HUES6 (cell line): Measurements from ENCODE around the gene TMCO1.
"Not testable (repeated sequence)": the region's sequence is repeated elsewhere in the genome, so short reads cannot be mapped to it uniquely, and the experiment has no call there.

Source experiments
- H3K27ac ChIP-seq: 2 replicates; pipeline ENCODE4 v1.7.0; 2013; ENCODE audit warnings: low read depth, mild to moderate bottlenecking, low read length, inconsistent platforms
- H3K27me3 ChIP-seq: 2 replicates; pipeline ENCODE4 v1.6.1; 2013; ENCODE audit warnings: low read length; ENCODE audit not compliant: control insufficient read depth, insufficient read depth
- H3K36me3 ChIP-seq: 2 replicates; pipeline ENCODE4 v1.6.1; 2013; ENCODE audit warnings: low read length; ENCODE audit not compliant: control insufficient read depth, insufficient read depth
- H3K4me1 ChIP-seq: 2 replicates; pipeline ENCODE4 v1.6.1; 2013; ENCODE audit warnings: low read length; ENCODE audit not compliant: control insufficient read depth, insufficient read depth
- H3K4me3 ChIP-seq: 2 replicates; pipeline ENCODE4 v1.5.1; 2013; ENCODE audit warnings: low read depth, low read length
- H3K9ac ChIP-seq: one replicate; pipeline ENCODE4 v1.6.1; 2013; ENCODE audit warnings: mild to moderate bottlenecking, low read length
- H3K9me3 ChIP-seq: 2 replicates; pipeline ENCODE4 v1.6.1; 2013; ENCODE audit warnings: low read depth, low read length; ENCODE audit not compliant: control insufficient read depth, insufficient read depth

The TMCO1 gene

GRCh38 chr1:165768513-165769394 is at the start of gene TMCO1:
TMCO1 (minus strand) TSS chr1:165768868; CDS start chr1:165768751, 117 bp downstream.
- H3K36me3 ChIP-seq, result peaks cover 27% of the 10 kb centered on the region
- peak within 1 kb of the TSS; percentile 96 for H3K9ac ChIP-seq
- H3K9me3 ChIP-seq, result no peaks in the 10 kb centered on the region
- H3K27me3 ChIP-seq, result no peaks in the 10 kb centered on the region
- peak within 1 kb of the TSS; percentile 88 for H3K4me3 ChIP-seq
- H3K4me1 ChIP-seq, result peaks cover 2% of the 10 kb centered on the region; the same call in 1 of the 2 replicates
- peak within 1 kb of the TSS; percentile 68; the same call in 1 of the 2 replicates for H3K27ac ChIP-seq

GRCh38 chr1:165816826-165817497 is 48.3 kb upstream of the TMCO1 start:
- Histone ChIP-seq H3K9me3 (no peaks in the 10 kb centered on the region; the same call in 1 of the 2 replicates), H3K27ac (no peak overlapping the region), H3K9ac (no peak overlapping the region), H3K4me1 (no peaks in the 10 kb centered on the region), H3K4me3 (no peak overlapping the region), H3K27me3 (no peaks in the 10 kb centered on the region), H3K36me3 (no peaks in the 10 kb centered on the region)

GRCh38 chr1:165816157-165816556 is 47.5 kb upstream of the TMCO1 start:
- Histone ChIP-seq H3K27ac (no peak overlapping the region), H3K4me1 (no peaks in the 10 kb centered on the region), H3K9ac (no peak overlapping the region), H3K27me3 (no peaks in the 10 kb centered on the region), H3K9me3 (no peaks in the 10 kb centered on the region; the same call in 1 of the 2 replicates), H3K36me3 (no peaks in the 10 kb centered on the region), H3K4me3 (no peak overlapping the region)

- Histone ChIP-seq H3K27ac (no peak overlapping the region), H3K36me3 (no peaks in the 10 kb centered on the region), H3K9me3 (no peaks in the 10 kb centered on the region; the same call in 1 of the 2 replicates), H3K27me3 (no peaks in the 10 kb centered on the region), H3K9ac (no peak overlapping the region), H3K4me1 (no peaks in the 10 kb centered on the region), H3K4me3 (no peak overlapping the region)
Measured at GRCh38 chr1:165815725-165816124, 47.1 kb upstream of the TMCO1 start.

- Histone ChIP-seq H3K27ac (no peak overlapping the region), H3K4me1 (no peaks in the 10 kb centered on the region), H3K9me3 (no peaks in the 10 kb centered on the region), H3K4me3 (no peak overlapping the region), H3K36me3 (no peaks in the 10 kb centered on the region), H3K9ac (no peak overlapping the region), H3K27me3 (no peaks in the 10 kb centered on the region)
Measured at GRCh38 chr1:165807613-165808012, 38.9 kb upstream of the TMCO1 start.

- H3K9ac ChIP-seq, H3K4me3 ChIP-seq, H3K4me1 ChIP-seq, H3K36me3 ChIP-seq, H3K9me3 ChIP-seq, H3K27me3 ChIP-seq, H3K27ac ChIP-seq: not testable (repeated sequence)
Measured at GRCh38 chr1:165804513-165804912, 35.8 kb upstream of the TMCO1 start.

GRCh38 chr1:165799387-165799786 is 30.7 kb upstream of the TMCO1 start:
- Histone ChIP-seq H3K36me3 (no peaks in the 10 kb centered on the region), H3K4me3 (no peak overlapping the region), H3K4me1 (no peaks in the 10 kb centered on the region)

GRCh38 chr1:165795894-165796293 is 27.2 kb upstream of the TMCO1 start:
- Histone ChIP-seq H3K9ac (no peak overlapping the region), H3K27me3 (no peaks in the 10 kb centered on the region), H3K27ac (no peak overlapping the region), H3K36me3 (no peaks in the 10 kb centered on the region), H3K4me1 (no peaks in the 10 kb centered on the region), H3K9me3 (peaks cover 8% of the 10 kb centered on the region), H3K4me3 (no peak overlapping the region)

More at GRCh38 chr1:165799387-165799786, 30.7 kb upstream of the TMCO1 start:
- Histone ChIP-seq H3K9ac (no peak overlapping the region), H3K27ac (no peak overlapping the region), H3K9me3 (peaks cover 8% of the 10 kb centered on the region), H3K27me3 (no peaks in the 10 kb centered on the region)

- no peaks in the 10 kb centered on the region for H3K4me1 ChIP-seq
- H3K9ac ChIP-seq, result no peak overlapping the region
- no peak overlapping the region for H3K4me3 ChIP-seq
- no peak overlapping the region for H3K27ac ChIP-seq
- H3K27me3 ChIP-seq, result no peaks in the 10 kb centered on the region
- no peaks in the 10 kb centered on the region for H3K9me3 ChIP-seq
- H3K36me3 ChIP-seq, result no peaks in the 10 kb centered on the region
Measured at GRCh38 chr1:165793951-165794350, 25.3 kb upstream of the TMCO1 start.

- no peak overlapping the region for H3K4me3 ChIP-seq
- no peak overlapping the region for H3K9ac ChIP-seq
- no peak overlapping the region for H3K27ac ChIP-seq
- no peaks in the 10 kb centered on the region for H3K36me3 ChIP-seq
- no peaks in the 10 kb centered on the region for H3K27me3 ChIP-seq
- no peaks in the 10 kb centered on the region for H3K4me1 ChIP-seq
- peaks cover 22% of the 10 kb centered on the region for H3K9me3 ChIP-seq
Measured at GRCh38 chr1:165787741-165788140, 19.1 kb upstream of the TMCO1 start.

- not testable (repeated sequence) for H3K27me3 ChIP-seq, H3K36me3 ChIP-seq, H3K9ac ChIP-seq, H3K4me1 ChIP-seq, H3K27ac ChIP-seq, H3K4me3 ChIP-seq
- peaks cover 22% of the 10 kb centered on the region for H3K9me3 ChIP-seq
Measured at GRCh38 chr1:165783519-165783918, 14.9 kb upstream of the TMCO1 start.
